Loucy (cell line): ENCODE measurements around the gene TNFRSF19.

ENCODE experiments used
- H2AFZ ChIP-seq: fragments of 200-600 bp; sonication (generic); 2 replicates; pipeline ENCODE4 v1.6.0; 2016; ENCODE audit warnings: antibody characterized with exemption, mild to moderate bottlenecking, low read length, moderate library complexity
- H3F3A ChIP-seq: fragments of 200-600 bp; 2 replicates; pipeline ENCODE4 v1.6.0; 2016; ENCODE audit warnings: antibody characterized with exemption, low read depth, mild to moderate bottlenecking
- H3K27me3 ChIP-seq: fragments of 200-600 bp; sonication (generic); 2 replicates; pipeline ENCODE4 v1.6.1; 2014; ENCODE audit warnings: low read length, mild to moderate bottlenecking; ENCODE audit not compliant: insufficient read depth, poor library complexity, severe bottlenecking
- H3K36me3 ChIP-seq: fragments of 200-600 bp; sonication (generic); 2 replicates; pipeline ENCODE4 v1.6.1; 2016; ENCODE audit warnings: low read length; ENCODE audit not compliant: insufficient read depth
- H3K4me1 ChIP-seq: fragments of 200-600 bp; sonication (generic); 2 replicates; pipeline ENCODE4 v1.5.1; 2014; ENCODE audit warnings: low read length, mild to moderate bottlenecking; ENCODE audit not compliant: insufficient read depth, poor library complexity, severe bottlenecking
- H3K4me2 ChIP-seq: fragments of 200-600 bp; sonication (generic); 2 replicates; pipeline ENCODE4 v1.6.0; 2014; ENCODE audit warnings: antibody characterized with exemption, low read length, low read depth, mild to moderate bottlenecking; ENCODE audit not compliant: poor library complexity, severe bottlenecking
- H3K4me3 ChIP-seq: fragments of 200-600 bp; sonication (generic); 2 replicates; pipeline ENCODE4 v1.5.1; 2014; ENCODE audit warnings: low read length, mild to moderate bottlenecking, mixed read lengths; ENCODE audit not compliant: poor library complexity, severe bottlenecking
- H3K79me2 ChIP-seq: fragments of 200-600 bp; sonication (generic); 2 replicates; pipeline ENCODE4 v1.6.1; 2014; ENCODE audit warnings: low read length; ENCODE audit not compliant: insufficient read depth
- H3K9ac ChIP-seq: fragments of 200-600 bp; sonication (generic); 2 replicates; pipeline ENCODE4 v1.6.0; 2014; ENCODE audit warnings: mild to moderate bottlenecking, low read depth, low read length, moderate library complexity; ENCODE audit not compliant: poor library complexity, severe bottlenecking
- H3K9me2 ChIP-seq: fragments of 200-600 bp; sonication (generic); replicated peaks from 2 replicates; pipeline ENCODE4 v1.6.1; 2016; ENCODE audit warnings: low read depth, low read length, mixed read lengths
- H3K9me3 ChIP-seq: fragments of 200-600 bp; sonication (generic); 2 replicates; pipeline ENCODE4 v1.6.1; 2014; ENCODE audit warnings: mild to moderate bottlenecking, antibody characterized with exemption, low read length, low read depth; ENCODE audit not compliant: insufficient read depth
- H4K20me1 ChIP-seq: fragments of 200-600 bp; sonication (generic); 2 replicates; pipeline ENCODE4 v1.6.0; 2014; ENCODE audit warnings: antibody characterized with exemption, low read length, mild to moderate bottlenecking; ENCODE audit not compliant: insufficient read depth, poor library complexity, severe bottlenecking
- CTCF ChIP-seq: fragments of 200-600 bp; sonication (generic); conservative IDR thresholded peaks from 2 replicates; pipeline ENCODE4 v1.5.1; 2014; ENCODE audit warnings: mild to moderate bottlenecking, antibody characterized with exemption, low read length
- EZH2phosphoT487 ChIP-seq: fragments of 200-600 bp; IDR thresholded peaks from 2 replicates; pipeline ENCODE4 v1.6.1; 2018; ENCODE audit warnings: antibody characterized with exemption, mild to moderate bottlenecking, moderate library complexity, borderline replicate concordance

Gene TNFRSF19

GRCh38 chr13:23586336-23586735, 16.1 kb downstream of the TNFRSF19 start:
- Histone ChIP-seq H3K27me3 (no peaks in the 10 kb centered on the region), H3K9me3 (no peaks in the 10 kb centered on the region), H3K36me3 (no peaks in the 10 kb centered on the region), H3K4me2 (no peak overlapping the region), H3K9ac (no peak overlapping the region), H2AFZ (no peak overlapping the region), H3K4me1 (no peaks in the 10 kb centered on the region), H3K4me3 (no peak overlapping the region), H3F3A (no peaks in the 10 kb centered on the region), H3K79me2 (no peaks in the 10 kb centered on the region), H4K20me1 (no peaks in the 10 kb centered on the region), H3K9me2 (no peaks in the 10 kb centered on the region)
- TF ChIP-seq CTCF, result no peak
- no peak for TF ChIP-seq EZH2phosphoT487

- Histone ChIP-seq H3K4me3 (no peak overlapping the region), H3K4me1 (no peaks in the 10 kb centered on the region), H3K9me3 (no peaks in the 10 kb centered on the region), H3K4me2 (no peak overlapping the region), H3K27me3 (no peaks in the 10 kb centered on the region), H3K36me3 (no peaks in the 10 kb centered on the region), H3F3A (no peaks in the 10 kb centered on the region), H2AFZ (no peak overlapping the region), H3K9me2 (no peaks in the 10 kb centered on the region), H3K79me2 (no peaks in the 10 kb centered on the region), H3K9ac (no peak overlapping the region), H4K20me1 (no peaks in the 10 kb centered on the region)
- TF ChIP-seq EZH2phosphoT487, result no peak
- no peak for TF ChIP-seq CTCF
Measured at GRCh38 chr13:23588666-23589065, 18.5 kb downstream of the TNFRSF19 start.

GRCh38 chr13:23592596-23592995, 22.4 kb downstream of the TNFRSF19 start:
- H3K36me3 ChIP-seq, result no peaks in the 10 kb centered on the region
- H2AFZ ChIP-seq, result no peak overlapping the region
- TF ChIP-seq CTCF (no peak), EZH2phosphoT487 (no peak)

More at GRCh38 chr13:23592596-23592995, 22.4 kb downstream of the TNFRSF19 start:
- no peaks in the 10 kb centered on the region for H3K27me3 ChIP-seq
- no peaks in the 10 kb centered on the region for H3K9me2 ChIP-seq
- no peak overlapping the region for H3K9ac ChIP-seq
- H3F3A ChIP-seq, result no peaks in the 10 kb centered on the region
- no peaks in the 10 kb centered on the region for H3K79me2 ChIP-seq
- no peaks in the 10 kb centered on the region for H3K4me1 ChIP-seq
- H4K20me1 ChIP-seq, result no peaks in the 10 kb centered on the region
- no peak overlapping the region for H3K4me3 ChIP-seq
- H3K4me2 ChIP-seq, result no peak overlapping the region
- H3K9me3 ChIP-seq, result no peaks in the 10 kb centered on the region
